Body of pancreas (tissue), 4 donors: Measurements from ENCODE around the gene MAP3K2. TPM values are rescaled to one million over a fixed set of nuclear protein-coding genes. Genes with fewer than 3 reads are reported as not detected.
"Not testable (repeated sequence)": the region's sequence is repeated elsewhere in the genome, so short reads cannot be mapped to it uniquely, and the experiment has no call there.

ENCODE experiments used
- ATAC-seq: fragments of 150-250 bp; one replicate; pipeline ENCODE4 v1.9.1; 2016
- DNase-seq, 4 donors: peaks; one replicate each; pipeline ENCODE4 v3.0.0-alpha.2; 2019
- H3K27ac ChIP-seq, 4 donors: fragments of 200-600 bp; sonication (generic); 1 replicate in 3 of 4; 2 replicates in 1 of 4; pipeline versions ENCODE4 v1.5.1 to v1.6.1; 2016 to 2019; ENCODE audit warnings: mild to moderate bottlenecking in 1 of 4, mixed read lengths in 1 of 4, moderate library complexity in 1 of 4
- H3K27me3 ChIP-seq, 2 donors: fragments of 200-600 bp; sonication (generic); one replicate each; pipeline ENCODE4 v1.6.0; 2016; ENCODE audit warnings: mild to moderate bottlenecking in 1 of 2
- H3K36me3 ChIP-seq, 2 donors: fragments of 200-600 bp; sonication (generic); replicated peaks in 1 of 2; 2 replicates each; pipeline ENCODE4 v1.5.1; 2016; ENCODE audit warnings: low read depth in 2 of 2; ENCODE audit not compliant: insufficient read depth in 1 of 2
- H3K4me1 ChIP-seq: fragments of 200-600 bp; sonication (generic); one replicate; pipeline ENCODE4 v1.6.0; 2016
- H3K4me3 ChIP-seq, 2 donors: fragments of 200-600 bp; sonication (generic); 1 replicate in 1 of 2; 2 replicates in 1 of 2; pipeline ENCODE4 v1.5.1; 2016 to 2019
- H3K9me3 ChIP-seq, 3 donors: fragments of 200-600 bp; sonication (generic); 1 replicate in 2 of 3; 2 replicates in 1 of 3; pipeline ENCODE4 v1.5.1; 2016
- POLR2A ChIP-seq, 3 donors: fragments of 450-650 bp; IDR thresholded peaks; one replicate each; pipeline ENCODE4 v1.6.1; 2016; ENCODE audit warnings: antibody characterized with exemption in 3 of 3, mild to moderate bottlenecking in 2 of 3
- WGBS, 2 donors: methylation state at CpG; one replicate each; pipeline ENCODE4 v1.1.5; 2017; 5-methylcytosine and 5-hydroxymethylcytosine counted together
- intact Hi-C: fragments of 100-400 bp; cut with DNase I; formaldehyde crosslinking; loops from one replicate; pipeline ENCODE4 v1.15.1; 2023
- total RNA-seq, 2 donors: library from RNA; depleted of rRNA; stranded (reverse); fragments of >200 nt; gene quantifications; one replicate each; pipeline ENCODE4 v1.1.0, GENCODE V29; 2016
- TF ChIP-seq, protein P1 (sequence below), 7 experiments: fragments of 450-650 bp in 4 of 7; fragments of 200-600 bp in 3 of 7; sonication (generic) in 3 of 7; IDR thresholded peaks; one replicate each; pipeline ENCODE4 v1.5.1; 2016 to 2019; ENCODE audit warnings: antibody characterized with exemption in 7 of 7

MAP3K2 gene
- total RNA-seq, 2 donors from 2014 or later = 27.8 to 35.3 TPM

DNA sequence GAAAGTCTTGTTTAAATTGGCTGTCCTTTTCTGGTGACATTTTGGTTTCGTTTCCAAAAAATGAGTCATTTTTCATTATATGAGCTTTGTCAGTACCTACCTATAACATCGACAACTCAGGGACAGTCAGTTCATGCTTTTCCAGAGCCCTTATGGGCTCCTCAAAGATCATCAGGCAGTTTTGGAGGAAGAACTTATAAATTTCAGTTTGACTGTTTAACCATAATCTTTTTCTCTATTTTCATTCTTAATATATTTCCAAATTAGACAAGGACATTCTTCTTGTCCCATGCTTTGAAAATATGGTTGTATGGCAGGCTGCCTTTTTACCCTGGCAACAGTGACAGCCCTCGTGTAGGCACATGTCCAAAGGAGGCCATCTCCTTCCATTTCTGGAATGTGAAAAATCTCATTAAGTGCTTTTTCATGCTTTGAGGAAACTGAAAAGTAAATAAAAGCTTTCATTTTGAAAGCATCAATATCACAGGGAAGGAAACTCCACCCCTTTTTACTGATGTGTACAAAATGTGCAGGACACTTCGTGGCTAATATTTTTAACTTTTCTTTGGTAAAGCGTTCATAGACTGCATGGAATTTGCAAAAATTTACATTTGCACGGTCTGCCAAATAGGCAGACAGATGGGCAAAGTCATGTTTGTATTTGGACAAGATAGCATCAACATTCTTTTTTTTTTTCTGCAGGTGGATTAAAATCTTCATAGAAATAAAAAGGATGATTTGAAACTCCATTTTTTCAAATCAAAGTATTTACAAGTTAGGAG, 23.3 kb upstream of the MAP3K2 start:
- 22 to 23% methylated on average over 6 of the region's 6 CpGs for whole genome bisulfite sequencing, 2 donors

DNA sequence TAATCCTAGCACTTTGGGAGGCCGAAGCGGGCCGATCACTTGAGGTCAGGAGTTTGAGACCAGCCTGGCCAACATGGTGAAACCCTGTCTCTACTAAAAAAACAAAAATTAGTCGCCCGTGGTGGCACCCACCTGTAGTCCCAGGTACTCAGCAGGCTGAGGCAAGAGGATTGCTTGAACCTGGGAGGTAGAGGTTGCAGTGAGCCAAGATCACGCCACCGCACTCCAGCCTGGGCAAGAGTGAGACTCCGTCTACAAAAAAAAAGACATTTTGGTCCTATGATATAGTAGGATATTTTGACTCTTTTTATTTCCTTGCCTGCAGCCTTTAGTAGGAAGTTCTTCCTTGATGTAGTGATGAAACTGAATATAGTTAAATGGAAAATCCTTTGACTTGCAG, 21.9 kb upstream of the MAP3K2 start:
- ATAC-seq, H3K36me3 ChIP-seq, intact Hi-C loops, H3K27me3 ChIP-seq, DNase-seq, H3K27ac ChIP-seq, H3K9me3 ChIP-seq, H3K4me3 ChIP-seq: not testable (repeated sequence)
- 97% methylated on average over 8 of the region's 8 CpGs for WGBS, 2 donors
- peaks cover 28% of the 10 kb centered on the region for H3K4me1 ChIP-seq

More for the DNA sequence above, 23.3 kb upstream of the MAP3K2 start:
- H3K36me3 ChIP-seq = no peaks in the 10 kb centered on the region
- DNase-seq (peak in 2 of 4 donors; percentile 44 to 55), ATAC-seq (no peak)
- TF ChIP-seq, protein P1, sequence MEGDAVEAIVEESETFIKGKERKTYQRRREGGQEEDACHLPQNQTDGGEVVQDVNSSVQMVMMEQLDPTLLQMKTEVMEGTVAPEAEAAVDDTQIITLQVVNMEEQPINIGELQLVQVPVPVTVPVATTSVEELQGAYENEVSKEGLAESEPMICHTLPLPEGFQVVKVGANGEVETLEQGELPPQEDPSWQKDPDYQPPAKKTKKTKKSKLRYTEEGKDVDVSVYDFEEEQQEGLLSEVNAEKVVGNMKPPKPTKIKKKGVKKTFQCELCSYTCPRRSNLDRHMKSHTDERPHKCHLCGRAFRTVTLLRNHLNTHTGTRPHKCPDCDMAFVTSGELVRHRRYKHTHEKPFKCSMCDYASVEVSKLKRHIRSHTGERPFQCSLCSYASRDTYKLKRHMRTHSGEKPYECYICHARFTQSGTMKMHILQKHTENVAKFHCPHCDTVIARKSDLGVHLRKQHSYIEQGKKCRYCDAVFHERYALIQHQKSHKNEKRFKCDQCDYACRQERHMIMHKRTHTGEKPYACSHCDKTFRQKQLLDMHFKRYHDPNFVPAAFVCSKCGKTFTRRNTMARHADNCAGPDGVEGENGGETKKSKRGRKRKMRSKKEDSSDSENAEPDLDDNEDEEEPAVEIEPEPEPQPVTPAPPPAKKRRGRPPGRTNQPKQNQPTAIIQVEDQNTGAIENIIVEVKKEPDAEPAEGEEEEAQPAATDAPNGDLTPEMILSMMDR (IDR thresholded peaks at IDR 0.05) = no peak
- TF ChIP-seq POLR2A (IDR thresholded peaks at IDR 0.05) = no peak
- H3K27me3 ChIP-seq = no peaks in the 10 kb centered on the region
- no peak overlapping the region for H3K4me3 ChIP-seq
- peak overlapping the region in 3 of 4 donors; percentile 39 to 63 (median 57) for H3K27ac ChIP-seq
- H3K9me3 ChIP-seq = no peaks in the 10 kb centered on the region
- peaks cover 39% of the 10 kb centered on the region for H3K4me1 ChIP-seq
- intact Hi-C loops = no loop called here

DNA sequence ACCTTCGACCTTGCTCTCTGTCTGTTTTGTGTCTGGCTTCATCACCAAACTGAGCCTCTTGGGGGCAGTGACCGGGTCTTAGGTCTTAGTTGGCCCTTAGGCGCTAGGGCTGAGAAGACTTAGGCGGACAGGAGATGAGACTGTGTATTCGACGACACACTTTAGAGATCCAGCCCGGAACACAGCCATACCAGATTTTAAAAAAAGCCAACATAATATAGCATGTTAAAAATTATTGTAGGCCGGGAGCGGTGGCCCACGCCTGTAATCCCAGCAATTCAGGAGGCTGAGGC, 21.0 kb upstream of the MAP3K2 start:
- H3K4me1 ChIP-seq = peaks cover 23% of the 10 kb centered on the region
- 81 to 86% methylated on average over 10 of the region's 10 CpGs for WGBS, 2 donors
- no peak for ATAC-seq

DNA sequence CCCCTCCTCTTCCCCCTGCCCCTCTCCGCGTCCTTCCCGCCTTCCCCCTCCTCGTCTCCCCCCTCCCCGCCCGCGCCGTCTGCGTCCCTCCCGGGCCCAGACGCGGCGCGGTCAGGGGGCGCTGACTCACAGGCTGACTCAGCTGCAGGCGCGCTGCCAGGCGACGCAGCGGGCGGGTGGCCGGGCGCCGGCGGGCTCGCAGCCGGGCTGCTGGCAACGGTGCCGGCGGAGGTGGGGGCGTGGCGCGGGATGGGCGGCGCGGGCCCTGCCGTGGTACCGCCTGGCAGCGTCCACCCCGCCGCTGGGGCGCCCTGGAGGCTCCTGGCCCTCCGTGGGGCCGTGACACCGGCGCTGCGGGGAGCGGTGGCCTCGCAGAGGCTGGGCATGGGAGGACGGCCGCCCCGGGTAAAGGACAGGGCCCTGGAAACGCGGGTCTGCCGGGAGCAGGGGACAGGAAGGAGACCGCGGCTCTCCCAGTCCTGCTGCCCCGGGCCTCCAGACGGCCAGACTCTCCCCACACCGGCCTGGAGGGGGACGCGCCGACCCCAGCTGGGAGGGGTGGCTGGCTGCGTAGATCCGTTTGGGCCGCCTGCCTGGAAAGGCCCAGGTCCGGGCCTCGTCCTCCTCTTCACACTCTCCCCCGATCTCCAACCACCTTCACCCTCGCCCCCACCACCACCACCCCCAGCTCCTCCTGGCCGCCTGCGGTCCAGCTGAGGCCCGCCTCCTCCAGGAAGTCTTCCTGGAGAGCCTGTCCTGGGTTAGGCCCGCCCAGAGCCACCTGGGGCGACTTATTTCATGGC, 20.4 kb upstream of the MAP3K2 start:
- Histone ChIP-seq H3K4me3 (no peak overlapping the region), H3K27me3 (no peaks in the 10 kb centered on the region), H3K27ac (peak overlapping the region; percentile 82 to 90 (median 88)), H3K36me3 (no peaks in the 10 kb centered on the region), H3K9me3 (no peaks in the 10 kb centered on the region), H3K4me1 (peaks cover 22% of the 10 kb centered on the region)
- whole genome bisulfite sequencing, 2 donors = 4 to 49% methylated on average over 5 to 58 of the region's 75 CpGs
- intact Hi-C loops = no loop called here
- peak; percentile 92 to 96 (median 94) for DNase-seq
- peak; percentile 54 to 68 (median 63) for TF ChIP-seq POLR2A (IDR thresholded peaks at IDR 0.05)
- TF ChIP-seq, protein P1 (IDR thresholded peaks at IDR 0.05) = peak in 3 of 7 experiments; percentile 1 to 37 (median 32)
- ATAC-seq = peak; percentile 95

More for the DNA sequence above, 21.0 kb upstream of the MAP3K2 start:
- no peak for TF ChIP-seq POLR2A (IDR thresholded peaks at IDR 0.05)
- TF ChIP-seq, protein P1 (IDR thresholded peaks at IDR 0.05) = no peak
- Histone ChIP-seq H3K9me3 (no peaks in the 10 kb centered on the region), H3K27me3 (no peaks in the 10 kb centered on the region), H3K27ac (peak overlapping the region; percentile 82 to 90 (median 88)), H3K4me3 (no peak overlapping the region), H3K36me3 (no peaks in the 10 kb centered on the region)
- intact Hi-C loops = no loop called here
- DNase-seq = no peak

DNA sequence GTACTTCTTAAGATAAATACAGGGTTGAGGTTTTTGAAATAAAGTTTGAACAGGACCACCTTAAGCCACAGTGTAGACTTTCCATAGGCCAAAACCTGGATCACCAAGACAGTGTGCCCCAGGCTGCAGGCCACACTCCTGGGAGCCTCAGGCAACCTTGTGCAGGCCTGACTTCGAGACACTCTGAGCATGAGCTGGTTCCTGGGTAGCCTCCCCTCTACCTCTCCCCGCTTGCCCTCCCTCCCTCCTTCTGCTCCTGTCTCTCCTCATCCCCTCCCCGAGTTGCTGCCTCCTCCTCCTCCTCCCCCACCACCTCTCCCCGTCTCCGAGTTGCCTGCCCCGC, 19.9 kb upstream of the MAP3K2 start:
- H3K4me3 ChIP-seq = no peak overlapping the region
- H3K27me3 ChIP-seq = no peaks in the 10 kb centered on the region
- no peaks in the 10 kb centered on the region for H3K9me3 ChIP-seq
- peak; percentile 45 for ATAC-seq
- DNase-seq = no peak
- intact Hi-C loops = no loop called here
- peaks cover 22% of the 10 kb centered on the region for H3K4me1 ChIP-seq
- no peaks in the 10 kb centered on the region for H3K36me3 ChIP-seq
- no peak for TF ChIP-seq POLR2A (IDR thresholded peaks at IDR 0.05)
- TF ChIP-seq, protein P1 (IDR thresholded peaks at IDR 0.05) = no peak
- WGBS, 2 donors = 0% methylated on average over 3 to 5 of the region's 6 CpGs
- peak overlapping the region; percentile 82 to 90 (median 88) for H3K27ac ChIP-seq
